SHP77 (cell line): ENCODE measurements around the gene LCE6A.

ENCODE experiments used
- DNase-seq, 2 experiments: peaks; one replicate each; lab custom pipeline; 2025; lab: John Stamatoyannopoulos, UW

Gene LCE6A

GRCh38 chr1:152842556-152842955 lies at the start of gene LCE6A:
TSS of gene LCE6A (plus strand) at chr1:152842856. CDS start at chr1:152843521, 665 bp downstream.
- no peak for DNase-seq

GRCh38 chr1:152795686-152796085 lies 47.0 kb upstream of the LCE6A start:
- DNase-seq = no peak

DNA sequence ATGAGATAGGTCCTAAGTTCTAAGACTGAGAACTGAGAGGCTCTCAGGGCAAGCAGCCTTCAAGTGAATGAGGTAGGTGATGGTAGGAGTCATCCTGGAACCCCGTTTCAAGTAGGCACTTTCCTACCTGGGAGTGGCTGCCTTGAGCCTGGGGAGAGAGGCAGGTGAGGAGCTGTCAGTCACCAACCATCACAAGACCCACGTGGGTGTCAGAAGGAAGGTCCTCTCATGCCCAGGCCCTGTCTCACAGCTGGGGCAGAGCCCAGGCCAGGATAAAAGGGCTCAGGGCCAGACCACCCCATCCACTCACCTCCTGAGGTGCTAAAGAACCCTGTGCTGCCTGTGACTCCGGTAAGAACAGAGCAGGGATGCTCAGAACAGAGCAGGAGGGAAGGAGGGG lies 46.2 kb upstream of the LCE6A start, which contains the start of gene LCE1D:
Gene LCE1D, plus strand, starts transcription at position 301 of the 400 bp plus-strand sequence. CDS start 1,074 bp downstream, outside the sequence.
- no peak for DNase-seq

GRCh38 chr1:152801333-152801732 lies 41.3 kb upstream of the LCE6A start:
- DNase-seq = no peak

DNA sequence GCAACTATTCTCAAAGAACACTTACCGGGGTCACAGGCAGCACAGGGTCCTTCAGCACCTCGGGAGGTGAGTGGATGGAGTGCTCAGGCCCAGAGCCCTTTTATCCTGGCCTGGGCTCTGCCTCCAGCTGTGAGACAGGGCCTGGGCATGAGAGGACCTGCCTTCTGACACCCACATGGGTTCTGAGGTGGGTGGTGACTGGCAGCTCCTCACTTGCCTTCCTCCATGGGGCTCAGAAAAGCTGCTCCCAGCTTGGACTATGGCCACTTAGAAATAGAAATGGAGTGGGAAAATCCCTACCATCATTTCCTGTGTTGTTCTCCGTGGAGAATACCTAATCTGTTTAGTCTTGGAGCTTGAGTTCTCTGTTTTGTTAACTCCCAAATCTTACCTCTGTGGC lies 36.1 kb upstream of the LCE6A start, which contains the start of gene LCE1C:
Gene LCE1C, minus strand, starts transcription at position 76 of the 400 bp plus-strand sequence. CDS start 1,173 bp downstream, outside the sequence.
- DNase-seq = no peak

DNA sequence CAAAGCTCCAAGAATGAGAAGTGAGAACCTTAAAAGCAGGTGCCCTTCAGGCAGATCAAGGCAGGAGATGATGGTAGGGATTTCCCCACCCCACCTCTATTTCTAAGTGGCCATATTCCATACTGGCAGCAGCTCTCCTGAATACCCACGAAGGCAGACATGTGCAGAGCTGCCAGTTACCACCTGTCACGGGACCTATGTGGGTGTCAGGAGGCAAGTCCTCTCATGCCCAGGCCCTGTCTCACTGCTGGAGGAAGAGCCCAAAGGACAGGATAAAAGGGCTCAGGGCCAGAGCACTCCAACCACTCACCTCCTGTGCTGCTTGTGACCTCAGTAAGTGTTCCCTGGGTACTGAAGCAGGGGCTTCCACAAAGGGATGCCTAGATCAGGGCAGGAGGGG lies 31.6 kb upstream of the LCE6A start:
- DNase-seq = no peak

DNA sequence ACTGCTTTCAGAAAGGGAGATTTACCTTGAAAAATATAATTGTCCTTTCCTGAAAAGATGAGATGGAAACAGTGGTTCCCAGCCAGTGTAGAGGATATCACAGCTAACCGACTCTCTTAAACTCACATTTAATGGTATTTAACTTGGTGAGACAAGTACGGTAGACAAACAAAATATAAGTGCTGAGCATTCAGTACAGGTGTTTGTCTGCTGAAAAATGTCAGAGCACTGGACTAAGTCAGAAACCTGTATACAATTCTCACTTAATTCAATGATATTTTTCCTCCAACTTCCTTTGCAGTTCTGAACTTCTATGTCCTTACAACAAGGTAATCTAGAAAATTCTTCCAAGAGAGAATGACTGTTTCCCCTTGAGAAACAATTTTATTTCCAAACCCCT lies 31.0 kb upstream of the LCE6A start, which contains the start of gene LCE1B:
Gene LCE1B, plus strand, starts transcription at position 301 of the 400 bp plus-strand sequence. CDS start 476 bp downstream, outside the sequence.
- no peak for DNase-seq

DNA sequence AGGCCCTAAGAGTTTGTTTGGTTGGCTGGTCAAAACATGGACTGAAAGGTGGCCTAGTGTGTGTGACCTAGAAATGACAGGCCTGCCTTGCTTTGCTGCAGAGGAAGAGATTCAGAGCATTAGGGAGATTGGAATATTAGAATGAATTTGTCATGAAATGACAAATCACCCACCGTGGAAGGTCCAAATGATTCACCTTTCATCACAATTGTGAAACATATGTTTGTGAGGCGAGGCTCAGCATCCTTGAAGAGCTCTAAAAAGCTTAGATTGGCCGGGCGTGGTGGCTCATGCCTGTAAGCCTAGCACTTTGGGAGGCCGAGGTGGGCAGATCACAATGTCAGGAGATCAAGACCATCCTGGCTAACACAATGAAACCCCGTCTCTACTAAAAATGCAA lies 25.3 kb upstream of the LCE6A start:
- no peak for DNase-seq

DNA sequence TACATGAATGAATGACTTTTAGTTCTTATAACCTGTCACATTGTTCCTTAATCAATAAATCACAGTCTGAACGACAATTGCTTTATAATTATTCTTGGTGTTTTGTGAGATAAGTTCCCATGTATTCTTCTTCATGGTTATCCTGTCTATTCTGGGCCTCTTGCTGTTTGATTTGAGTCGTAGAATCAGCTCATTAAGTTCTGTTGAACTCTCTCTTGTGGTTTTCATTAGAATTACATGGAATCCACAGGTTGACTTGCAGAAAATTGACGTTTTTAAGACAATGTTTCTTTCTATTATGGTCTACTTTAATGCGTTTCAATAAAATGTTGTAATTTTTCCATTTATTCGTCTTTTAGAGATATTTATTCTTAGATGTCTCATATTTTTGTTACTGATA lies 19.4 kb upstream of the LCE6A start:
- DNase-seq = no peak

DNA sequence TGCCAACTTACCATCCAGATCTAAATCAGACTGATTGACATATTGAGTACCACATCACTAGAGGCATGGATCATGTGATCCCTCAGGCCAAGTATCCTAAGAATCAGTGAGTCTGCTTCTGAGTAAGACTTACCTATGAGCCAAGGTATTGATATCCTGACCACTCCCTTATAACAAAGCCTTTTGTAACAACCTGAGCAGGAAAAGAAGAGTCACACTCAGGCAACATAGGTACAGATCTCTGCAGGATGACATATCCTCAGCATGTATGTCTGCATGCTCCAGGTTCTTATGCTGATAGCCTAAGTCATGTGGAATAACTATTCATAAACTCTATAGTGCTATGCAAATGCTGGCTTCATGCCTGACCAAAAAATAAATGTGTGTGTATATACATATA lies 17.7 kb upstream of the LCE6A start:
- DNase-seq = no peak

- no peak for DNase-seq
Measured at GRCh38 chr1:152827173-152827572, 15.5 kb upstream of the LCE6A start, which contains the start of gene LCE1A. TSS of gene LCE1A (plus strand) at chr1:152827473. CDS start at chr1:152827473, 0 bp downstream.

DNA sequence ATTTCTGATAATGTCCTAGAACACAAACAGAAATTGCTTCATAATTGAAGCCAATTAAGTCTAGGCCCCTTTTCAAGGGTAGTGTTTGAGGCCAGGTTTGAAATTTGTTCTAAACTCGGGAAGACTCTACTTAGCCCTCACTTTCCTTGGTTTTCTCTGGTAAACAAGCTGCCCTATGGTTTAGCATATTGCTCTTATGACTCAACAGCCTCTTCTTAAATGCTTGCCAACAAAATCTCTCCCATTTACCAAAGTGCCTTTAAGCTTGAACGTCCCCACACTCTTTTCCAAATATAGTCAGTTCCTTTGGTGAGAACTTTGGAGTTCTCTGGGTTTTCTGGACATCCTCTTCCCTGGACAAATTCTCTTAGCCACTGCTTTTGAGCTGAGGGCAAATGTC lies 5.8 kb upstream of the LCE6A start:
- no peak for DNase-seq

- DNase-seq = no peak
Measured at GRCh38 chr1:152855661-152856060, 13.0 kb downstream of the LCE6A start.

DNA sequence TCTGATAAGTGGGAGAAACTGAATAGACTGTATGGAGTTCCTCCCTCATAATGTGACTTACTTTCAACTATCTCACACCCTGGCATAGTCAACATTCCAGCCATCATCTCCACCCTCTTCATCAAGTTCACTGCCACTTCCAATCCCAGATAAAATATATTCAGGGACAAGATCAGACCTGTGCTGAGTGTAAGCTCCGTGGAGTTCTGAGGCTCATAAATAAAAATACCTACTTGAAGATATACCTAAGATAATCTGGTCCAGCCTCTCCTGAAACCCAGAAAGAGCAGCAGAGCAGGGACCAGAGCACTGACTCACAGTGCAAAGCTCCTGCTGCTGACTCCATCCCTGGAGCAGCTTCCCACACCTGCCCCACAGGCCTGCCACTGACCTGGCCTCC lies 15.4 kb downstream of the LCE6A start:
- DNase-seq = no peak

GRCh38 chr1:152859696-152860095 lies 17.0 kb downstream of the LCE6A start, which contains the start of gene LCE7A:
TSS of gene LCE7A (plus strand) at chr1:152859996. CDS start at chr1:152860698, 702 bp downstream.
- no peak for DNase-seq

- DNase-seq = no peak
Measured at GRCh38 chr1:152860129-152860528, 17.5 kb downstream of the LCE6A start.

- DNase-seq = no peak
Measured at GRCh38 chr1:152861374-152861773, 18.7 kb downstream of the LCE6A start.

GRCh38 chr1:152864443-152864842 lies 21.8 kb downstream of the LCE6A start:
- no peak for DNase-seq

GRCh38 chr1:152866321-152866720 lies 23.7 kb downstream of the LCE6A start:
- DNase-seq = no peak

- peak; percentile 80 to 87 for DNase-seq
Measured at GRCh38 chr1:152869808-152870419, 27.3 kb downstream of the LCE6A start.

DNA sequence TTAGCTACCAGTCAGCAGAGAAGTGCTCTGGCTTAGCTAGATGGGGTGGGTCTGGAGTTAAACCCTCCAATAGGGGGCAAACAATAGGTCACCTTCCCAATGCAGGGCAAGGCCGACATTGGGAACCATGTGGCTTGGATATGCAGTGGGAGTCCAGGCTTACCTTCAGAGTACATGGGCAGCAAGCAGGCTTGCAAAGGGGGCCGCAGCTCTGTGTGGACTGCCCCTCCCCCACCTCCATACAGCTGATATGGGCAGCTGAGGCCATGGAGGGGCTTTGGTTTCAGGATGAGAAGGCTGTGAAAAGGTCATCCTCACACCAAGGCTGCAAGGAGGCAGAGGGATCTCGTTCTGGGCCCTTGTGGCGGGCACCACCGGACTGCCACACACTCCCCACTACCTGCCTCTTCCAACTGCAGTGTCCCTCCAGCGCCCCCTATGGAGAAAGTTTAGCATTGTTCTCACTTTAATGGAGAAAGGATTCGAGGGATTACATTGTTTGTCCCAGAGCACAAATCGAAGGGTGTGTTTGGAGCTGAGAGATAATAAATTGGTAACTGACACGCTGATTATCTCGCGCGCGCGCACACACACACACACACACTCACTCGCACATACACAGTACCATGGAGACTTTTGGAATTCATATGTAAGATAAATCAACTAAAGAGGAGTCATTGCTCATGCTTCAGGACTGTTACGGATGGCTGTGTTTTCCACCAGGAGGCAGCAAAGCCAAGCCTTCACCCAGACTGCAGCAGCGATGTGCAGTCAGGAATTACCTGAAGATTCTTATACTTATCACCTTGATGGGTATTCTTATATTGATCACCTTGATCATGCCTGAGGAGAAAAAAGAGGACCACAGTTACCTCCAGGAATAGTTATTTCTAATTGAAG lies 28.4 kb downstream of the LCE6A start:
- peak; percentile 54 to 74 for DNase-seq

GRCh38 chr1:152871731-152872126 lies 29.1 kb downstream of the LCE6A start:
- DNase-seq = no peak

DNA sequence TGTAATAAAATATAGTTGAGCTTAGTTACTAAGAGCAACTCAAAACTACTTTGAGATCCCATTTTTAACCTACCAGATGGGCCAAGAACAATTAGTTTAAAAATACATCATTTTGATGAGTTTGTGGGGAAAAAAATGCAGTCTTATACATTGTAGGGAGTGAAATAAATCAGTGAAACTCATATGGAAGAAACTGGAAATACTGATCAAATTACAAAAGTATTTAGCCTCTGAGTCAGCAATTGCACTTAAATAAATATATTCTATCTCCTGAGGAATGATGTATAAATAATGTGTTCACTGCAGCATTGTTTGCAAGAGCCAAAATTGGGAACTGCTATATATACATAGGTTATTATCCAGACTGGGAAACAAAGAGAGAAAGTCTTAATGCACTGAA lies 30.8 kb downstream of the LCE6A start:
- DNase-seq = no peak
